BLaER1 treated with 17β-estradiol and CSF1 and Interleukin-3, amounts not matched to agents 10 nM and 100 nM (cell line): ENCODE results near the gene CD8A.

Experiments used
- H3K27ac ChIP-seq, 11 experiments: shearing (Covaris generic); formaldehyde crosslinking; 2 replicates each; pipeline ENCODE4 v1.8.1; 2022
- H3K27me3 ChIP-seq, 11 experiments: shearing (Covaris generic); formaldehyde crosslinking; 2 replicates each; pipeline ENCODE4 v1.8.1; 2022
- H3K36me3 ChIP-seq, 11 experiments: shearing (Covaris generic); formaldehyde crosslinking; 2 replicates each; pipeline ENCODE4 v1.8.1; 2022
- H3K4me1 ChIP-seq, 10 experiments: shearing (Covaris generic); formaldehyde crosslinking; 2 replicates each; pipeline ENCODE4 v1.8.1; 2022
- H3K4me2 ChIP-seq, 11 experiments: shearing (Covaris generic); formaldehyde crosslinking; 2 replicates each; pipeline ENCODE4 v1.8.1; 2022
- H3K4me3 ChIP-seq, 10 experiments: shearing (Covaris generic); formaldehyde crosslinking; 2 replicates each; pipeline ENCODE4 v1.8.1; 2022
- H3K9ac ChIP-seq, 11 experiments: shearing (Covaris generic); formaldehyde crosslinking; 2 replicates each; pipeline ENCODE4 v1.8.1; 2022
- H3K9me3 ChIP-seq, 11 experiments: shearing (Covaris generic); formaldehyde crosslinking; replicated peaks in 1 of 11; 2 replicates each; pipeline ENCODE4 v1.8.1; 2022
- H4K20me1 ChIP-seq, 11 experiments: shearing (Covaris generic); formaldehyde crosslinking; 2 replicates each; pipeline ENCODE4 v1.8.1; 2022
- Cebpa-rat ChIP-seq, 11 experiments: shearing (Covaris generic); IDR thresholded peaks; 2 replicates each; pipeline ENCODE4 v1.8.1; 2022

The CD8A gene

DNA sequence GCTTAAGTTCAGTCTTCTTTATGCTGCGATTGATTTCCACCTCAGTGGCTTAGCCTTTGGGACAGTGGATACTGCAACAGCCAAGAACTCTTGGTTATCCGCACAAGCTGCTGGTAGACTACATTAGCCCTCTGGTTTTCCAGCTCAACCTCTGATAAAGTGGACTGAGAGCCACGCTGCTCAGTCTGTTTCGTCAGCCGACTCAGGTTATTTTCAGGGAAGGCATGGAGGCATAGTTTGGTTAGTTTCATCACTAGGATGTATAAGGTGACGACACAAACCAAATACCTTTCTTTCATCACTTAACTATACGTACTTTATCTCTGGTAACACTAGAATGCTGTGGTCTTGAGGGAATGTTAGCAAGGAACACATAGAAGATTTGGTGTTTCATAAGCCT is 14.2 kb downstream of the CD8A start:
- H3K4me1 ChIP-seq = peaks cover 21 to 37% (median 25%) of the 10 kb centered on the region in 10 experiments
- peaks cover 51 to 64% (median 57%) of the 10 kb centered on the region in 11 experiments for H3K36me3 ChIP-seq
- no peak overlapping the region for H3K4me2 ChIP-seq
- no peak for TF ChIP-seq Cebpa-rat (IDR thresholded peaks at IDR 0.05)
- H3K9ac ChIP-seq = no peak overlapping the region
- H3K9me3 ChIP-seq = no peaks in the 10 kb centered on the region
- H3K27ac ChIP-seq = no peak overlapping the region
- peaks cover 0 to 38% (median 6%) of the 10 kb centered on the region in 11 experiments; a peak in 10 of 22 replicates for H4K20me1 ChIP-seq
- no peak overlapping the region for H3K4me3 ChIP-seq
- H3K27me3 ChIP-seq = no peaks in the 10 kb centered on the region

- Histone ChIP-seq H3K9me3 (no peaks in the 10 kb centered on the region), H3K36me3 (peaks cover 63 to 76% (median 69%) of the 10 kb centered on the region in 11 experiments), H4K20me1 (peaks cover 0 to 49% (median 11%) of the 10 kb centered on the region in 11 experiments; a peak in 13 of 22 replicates), H3K4me2 (no peak overlapping the region), H3K27me3 (no peaks in the 10 kb centered on the region), H3K4me1 (peaks cover 10 to 30% (median 23%) of the 10 kb centered on the region in 10 experiments), H3K9ac (no peak overlapping the region), H3K27ac (no peak overlapping the region), H3K4me3 (no peak overlapping the region)
- no peak for TF ChIP-seq Cebpa-rat (IDR thresholded peaks at IDR 0.05)
These were observed 15.4 kb downstream of the CD8A start for GRCh38 chr2:86775338-86775737.

- Histone ChIP-seq H3K27me3 (no peaks in the 10 kb centered on the region), H4K20me1 (peaks cover 0 to 53% (median 12%) of the 10 kb centered on the region in 11 experiments; a peak in 13 of 22 replicates), H3K4me1 (peaks cover 8 to 26% (median 22%) of the 10 kb centered on the region in 10 experiments; a peak in 19 of 20 replicates), H3K9ac (no peak overlapping the region), H3K27ac (no peak overlapping the region), H3K4me2 (no peak overlapping the region), H3K9me3 (no peaks in the 10 kb centered on the region), H3K4me3 (no peak overlapping the region), H3K36me3 (peaks cover 67 to 81% (median 74%) of the 10 kb centered on the region in 11 experiments)
- no peak for TF ChIP-seq Cebpa-rat (IDR thresholded peaks at IDR 0.05)
These were observed 15.9 kb downstream of the CD8A start for GRCh38 chr2:86774862-86775261.

DNA sequence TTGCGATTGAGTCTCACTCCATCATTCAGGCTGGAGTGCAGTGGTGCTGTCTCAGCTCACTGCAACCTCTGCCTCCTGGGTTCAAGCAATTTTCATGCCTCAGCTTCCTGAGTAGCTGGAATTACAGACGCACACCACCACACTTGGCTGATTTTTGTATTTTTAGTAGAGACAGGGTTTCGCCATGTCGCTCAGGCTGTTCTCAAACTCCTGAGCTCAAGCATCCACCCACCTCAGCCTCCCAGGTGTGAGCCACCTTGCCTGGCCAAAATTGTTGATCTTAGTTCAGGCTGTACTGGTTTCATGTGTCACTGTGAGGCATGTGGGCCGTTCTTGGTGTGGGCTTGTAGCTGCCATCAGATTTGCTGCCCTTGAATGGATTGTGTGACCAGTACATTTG is 18.1 kb downstream of the CD8A start:
- Histone ChIP-seq H3K27me3 (no peaks in the 10 kb centered on the region), H3K9ac (no peak overlapping the region), H3K36me3 (peaks cover 83 to 100% (median 96%) of the 10 kb centered on the region in 11 experiments), H4K20me1 (peaks cover 10 to 76% (median 25%) of the 10 kb centered on the region in 11 experiments; a peak in 18 of 22 replicates), H3K9me3 (no peaks in the 10 kb centered on the region), H3K4me1 (peaks cover 11 to 26% (median 21%) of the 10 kb centered on the region in 10 experiments), H3K4me2 (peak overlapping the region in 8 of 11 experiments; percentile 41 to 65 (median 53); a peak in 15 of 22 replicates), H3K4me3 (no peak overlapping the region), H3K27ac (no peak overlapping the region)
- TF ChIP-seq Cebpa-rat (IDR thresholded peaks at IDR 0.05) = no peak

GRCh38 chr2:86770816-86771301 is 19.9 kb downstream of the CD8A start:
- Histone ChIP-seq H3K36me3 (peaks cover 94 to 100% (median 100%) of the 10 kb centered on the region in 11 experiments), H3K9ac (no peak overlapping the region), H3K27me3 (no peaks in the 10 kb centered on the region), H3K4me1 (peaks cover 11 to 26% (median 21%) of the 10 kb centered on the region in 10 experiments), H3K9me3 (no peaks in the 10 kb centered on the region), H3K27ac (no peak overlapping the region), H4K20me1 (peaks cover 14 to 88% (median 28%) of the 10 kb centered on the region in 11 experiments; a peak in 18 of 22 replicates), H3K4me2 (peak overlapping the region in 1 of 11 experiments; percentile 6; a peak in 2 of 22 replicates), H3K4me3 (no peak overlapping the region)
- TF ChIP-seq Cebpa-rat (IDR thresholded peaks at IDR 0.05) = no peak

DNA sequence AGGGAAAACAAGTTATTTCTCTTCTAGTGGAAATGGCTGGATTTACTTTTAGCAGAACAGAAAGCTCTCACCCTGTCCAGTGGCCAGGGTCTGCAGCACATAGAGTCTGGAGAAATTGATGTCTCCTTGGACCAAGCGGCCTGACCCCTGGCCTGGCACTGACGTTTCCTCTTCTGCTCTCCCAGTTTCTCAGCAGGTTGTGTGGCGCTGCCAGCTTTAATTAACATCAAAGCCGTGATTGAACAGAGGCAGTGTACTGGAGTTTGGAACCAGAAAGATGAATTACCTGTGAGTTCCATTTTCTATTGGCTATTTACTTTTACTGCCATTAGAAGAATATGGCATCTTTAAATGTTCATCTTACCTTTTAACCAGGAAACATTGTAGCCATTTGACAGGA is 20.9 kb downstream of the CD8A start:
- no peaks in the 10 kb centered on the region for H3K27me3 ChIP-seq
- peaks cover 93 to 100% (median 100%) of the 10 kb centered on the region in 11 experiments for H3K36me3 ChIP-seq
- no peak overlapping the region; a peak in 1 of 22 replicates for H3K4me2 ChIP-seq
- H3K4me3 ChIP-seq = no peak overlapping the region
- no peak for TF ChIP-seq Cebpa-rat (IDR thresholded peaks at IDR 0.05)
- H3K9me3 ChIP-seq = no peaks in the 10 kb centered on the region
- H3K27ac ChIP-seq = no peak overlapping the region
- no peak overlapping the region for H3K9ac ChIP-seq
- H3K4me1 ChIP-seq = peaks cover 11 to 26% (median 21%) of the 10 kb centered on the region in 10 experiments
- H4K20me1 ChIP-seq = peaks cover 24 to 93% (median 38%) of the 10 kb centered on the region in 11 experiments; a peak in 19 of 22 replicates

GRCh38 chr2:86768189-86768949 is 22.3 kb downstream of the CD8A start:
- Histone ChIP-seq H3K9me3 (no peaks in the 10 kb centered on the region), H3K27me3 (no peaks in the 10 kb centered on the region), H3K9ac (no peak overlapping the region), H3K4me3 (no peak overlapping the region), H3K4me2 (peak overlapping the region in 1 of 11 experiments; percentile 59; a peak in 3 of 22 replicates), H3K36me3 (peaks cover 78 to 92% (median 87%) of the 10 kb centered on the region in 11 experiments), H4K20me1 (peaks cover 37 to 99% (median 53%) of the 10 kb centered on the region in 11 experiments; a peak in 21 of 22 replicates), H3K27ac (no peak overlapping the region), H3K4me1 (peaks cover 11 to 34% (median 22%) of the 10 kb centered on the region in 10 experiments)
- no peak for TF ChIP-seq Cebpa-rat (IDR thresholded peaks at IDR 0.05)

DNA sequence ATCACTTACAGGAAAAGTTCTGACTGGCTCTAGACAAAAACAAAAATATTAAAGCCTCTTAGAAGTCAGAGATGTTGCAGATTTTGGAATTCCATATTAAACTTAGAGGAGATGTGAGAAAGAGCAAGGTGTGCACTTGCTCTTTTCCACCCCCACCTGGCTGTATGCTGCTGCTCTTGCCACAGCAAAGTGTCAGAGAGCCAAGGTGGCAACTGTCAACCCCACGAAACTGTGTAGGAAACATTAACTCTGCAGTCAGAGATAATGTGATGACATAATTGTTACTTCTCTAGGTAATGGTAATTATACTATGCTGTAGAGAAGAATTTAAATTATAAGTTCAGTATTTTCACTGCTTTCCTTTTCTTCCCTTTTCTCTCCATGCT is 25.4 kb downstream of the CD8A start:
- no peak for TF ChIP-seq Cebpa-rat (IDR thresholded peaks at IDR 0.05)
- Histone ChIP-seq H3K9ac (no peak overlapping the region), H3K27ac (no peak overlapping the region), H3K4me1 (peaks cover 0 to 18% (median 5%) of the 10 kb centered on the region in 10 experiments; a peak in 12 of 20 replicates), H3K36me3 (peaks cover 56 to 75% (median 70%) of the 10 kb centered on the region in 11 experiments), H3K27me3 (no peaks in the 10 kb centered on the region), H4K20me1 (peaks cover 54 to 100% (median 71%) of the 10 kb centered on the region in 11 experiments; a peak in 21 of 22 replicates), H3K4me2 (no peak overlapping the region), H3K9me3 (no peaks in the 10 kb centered on the region), H3K4me3 (no peak overlapping the region)

GRCh38 chr2:86764661-86765309 is 25.9 kb downstream of the CD8A start:
- Histone ChIP-seq H4K20me1 (peaks cover 54 to 100% (median 74%) of the 10 kb centered on the region in 11 experiments; a peak in 21 of 22 replicates), H3K4me1 (peaks cover 0 to 17% (median 5%) of the 10 kb centered on the region in 10 experiments; a peak in 12 of 20 replicates), H3K27me3 (no peaks in the 10 kb centered on the region), H3K4me2 (no peak overlapping the region), H3K4me3 (no peak overlapping the region), H3K9ac (no peak overlapping the region), H3K9me3 (no peaks in the 10 kb centered on the region), H3K36me3 (peaks cover 56 to 75% (median 70%) of the 10 kb centered on the region in 11 experiments), H3K27ac (no peak overlapping the region)
- TF ChIP-seq Cebpa-rat (IDR thresholded peaks at IDR 0.05) = no peak
